Astrocyte of the cerebellum (primary cell): Measurements from ENCODE around the gene SLC6A18.

Experiments
- DNase-seq: peaks from one replicate; pipeline ENCODE4 v3.0.0-alpha.2; 2011; ENCODE audit warnings: low read depth
- H3K4me3 ChIP-seq: 2 replicates; pipeline ENCODE4 v1.5.1; 2011; ENCODE audit warnings: mild to moderate bottlenecking, low read depth, low read length, moderate library complexity
- in situ Hi-C: cut with HindIII; loops from 2 replicates; pipeline ENCODE4 v1.10.0; 2017; ENCODE audit warnings: low sequenced_read_pairs
- TF ChIP-seq, protein P1 (sequence below): IDR thresholded peaks from 2 replicates; pipeline ENCODE4 v1.5.1; 2012; ENCODE audit warnings: low read length, low read depth, moderate library complexity, mild to moderate bottlenecking; ENCODE audit errors: missing control alignments

Gene SLC6A18

DNA sequence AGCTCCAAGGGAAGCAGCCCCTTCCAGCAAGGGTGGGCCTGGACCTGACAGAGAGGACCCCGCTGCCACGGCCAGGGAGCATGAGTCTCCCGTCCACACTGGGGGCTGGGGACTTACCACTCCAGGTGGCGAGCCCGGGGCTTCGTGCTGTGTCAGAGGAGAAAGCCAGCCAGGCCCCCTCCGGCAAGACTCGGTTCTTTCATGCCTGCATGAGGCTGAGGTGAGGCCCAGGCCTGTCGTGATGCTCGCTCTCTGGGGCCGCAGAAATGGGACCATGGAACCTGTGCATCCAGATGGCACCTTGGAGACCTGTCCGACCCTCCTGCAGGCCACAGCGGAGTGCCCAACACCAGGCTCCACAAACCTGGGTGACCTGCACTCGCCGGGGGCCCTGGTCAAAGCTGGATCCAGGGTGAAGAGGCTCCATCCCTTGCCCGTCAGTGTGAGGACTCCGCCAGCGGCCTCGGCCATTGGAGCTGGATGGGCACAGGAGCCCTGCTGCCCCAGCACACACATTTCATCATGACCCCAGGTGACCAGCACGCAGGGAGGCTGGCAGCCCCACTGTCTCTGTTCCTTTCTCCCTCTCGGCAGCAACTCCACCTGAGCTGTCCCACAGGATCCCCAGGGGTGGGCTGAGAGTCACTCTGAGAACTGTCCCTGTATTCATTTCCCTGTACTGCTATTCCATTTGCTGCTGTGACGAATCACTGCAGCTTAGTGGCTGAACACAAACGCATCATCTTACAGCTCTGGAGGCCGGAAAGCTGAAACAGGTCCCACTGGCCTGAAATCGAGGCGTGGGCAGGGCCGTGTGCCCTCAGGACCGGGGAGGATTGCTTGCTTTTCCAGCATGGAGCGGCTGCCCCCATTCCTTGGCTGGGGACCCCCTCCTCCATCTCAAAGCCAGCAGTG is 24.4 kb downstream of the SLC6A18 start:
- no peak overlapping the region for H3K4me3 ChIP-seq
- in situ Hi-C loops = no loop called here
- TF ChIP-seq, protein P1, sequence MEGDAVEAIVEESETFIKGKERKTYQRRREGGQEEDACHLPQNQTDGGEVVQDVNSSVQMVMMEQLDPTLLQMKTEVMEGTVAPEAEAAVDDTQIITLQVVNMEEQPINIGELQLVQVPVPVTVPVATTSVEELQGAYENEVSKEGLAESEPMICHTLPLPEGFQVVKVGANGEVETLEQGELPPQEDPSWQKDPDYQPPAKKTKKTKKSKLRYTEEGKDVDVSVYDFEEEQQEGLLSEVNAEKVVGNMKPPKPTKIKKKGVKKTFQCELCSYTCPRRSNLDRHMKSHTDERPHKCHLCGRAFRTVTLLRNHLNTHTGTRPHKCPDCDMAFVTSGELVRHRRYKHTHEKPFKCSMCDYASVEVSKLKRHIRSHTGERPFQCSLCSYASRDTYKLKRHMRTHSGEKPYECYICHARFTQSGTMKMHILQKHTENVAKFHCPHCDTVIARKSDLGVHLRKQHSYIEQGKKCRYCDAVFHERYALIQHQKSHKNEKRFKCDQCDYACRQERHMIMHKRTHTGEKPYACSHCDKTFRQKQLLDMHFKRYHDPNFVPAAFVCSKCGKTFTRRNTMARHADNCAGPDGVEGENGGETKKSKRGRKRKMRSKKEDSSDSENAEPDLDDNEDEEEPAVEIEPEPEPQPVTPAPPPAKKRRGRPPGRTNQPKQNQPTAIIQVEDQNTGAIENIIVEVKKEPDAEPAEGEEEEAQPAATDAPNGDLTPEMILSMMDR = no peak
- DNase-seq = no peak

DNA sequence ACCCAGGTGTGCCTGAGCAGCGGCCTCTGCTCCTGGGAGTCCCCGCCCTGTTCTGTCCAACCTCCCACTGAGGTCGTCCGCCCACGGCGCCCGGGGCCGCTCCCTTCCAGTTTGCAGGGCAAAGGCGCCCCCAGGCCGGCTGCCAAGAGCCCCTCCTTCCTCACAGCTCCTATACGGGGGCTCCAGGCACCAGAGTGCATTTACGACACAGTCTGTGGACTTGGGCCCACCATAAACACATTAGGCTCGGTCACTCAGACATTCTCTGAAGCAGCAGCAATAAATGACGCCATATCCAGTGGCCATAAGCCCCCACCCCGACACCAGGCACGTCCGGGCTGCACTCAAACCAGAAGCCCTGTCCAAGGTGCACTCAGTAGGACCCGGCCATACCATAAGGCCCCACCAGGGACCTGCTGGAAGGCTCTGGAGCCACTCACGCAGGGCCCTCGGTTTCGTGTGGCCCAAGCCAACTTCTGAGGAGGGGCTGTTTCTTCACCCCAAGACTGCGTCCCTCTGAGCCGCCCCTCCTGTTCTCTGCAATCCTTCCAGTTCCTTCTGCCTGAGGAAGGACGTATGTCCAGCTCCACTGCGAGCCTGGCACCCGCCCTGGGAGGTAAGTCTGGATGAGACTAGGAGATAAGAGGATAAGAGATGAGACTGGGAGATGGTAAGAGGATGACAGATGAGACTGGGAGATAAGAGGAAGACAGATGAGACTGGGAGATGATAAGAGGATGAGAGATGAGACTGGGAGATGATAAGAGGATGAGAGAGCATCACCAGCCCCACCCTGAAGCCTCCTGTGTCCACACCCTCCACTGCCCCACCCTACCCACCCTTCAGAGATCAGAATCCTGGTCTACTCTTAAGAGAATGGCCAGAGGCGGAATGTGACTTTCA is 26.7 kb downstream of the SLC6A18 start:
- DNase-seq = no peak
- H3K4me3 ChIP-seq = no peak overlapping the region
- TF ChIP-seq, protein P1 = no peak
- in situ Hi-C loops = no loop called here

DNA sequence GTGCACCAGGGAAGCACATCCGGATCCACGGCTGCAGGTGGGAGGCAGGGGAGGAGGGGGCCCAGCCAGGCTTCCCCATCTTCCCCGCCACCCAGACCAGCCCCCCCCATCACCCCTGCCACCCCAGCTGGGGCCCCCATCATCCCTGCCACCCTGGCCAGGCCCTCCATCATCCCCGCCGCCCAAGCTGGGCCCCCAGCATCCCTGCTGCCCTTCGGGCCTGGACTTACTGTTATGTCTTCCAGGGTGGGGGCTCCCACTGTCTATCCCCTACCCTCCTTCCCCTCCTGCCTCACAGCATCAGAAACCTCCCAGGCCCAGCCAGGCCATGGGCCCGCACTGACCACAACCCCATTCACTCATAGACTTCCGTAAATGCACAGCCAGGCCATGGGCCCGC is 27.5 kb downstream of the SLC6A18 start:
- in situ Hi-C loops = no loop called here
- no peak overlapping the region for H3K4me3 ChIP-seq
- TF ChIP-seq, protein P1 = no peak
- no peak for DNase-seq

DNA sequence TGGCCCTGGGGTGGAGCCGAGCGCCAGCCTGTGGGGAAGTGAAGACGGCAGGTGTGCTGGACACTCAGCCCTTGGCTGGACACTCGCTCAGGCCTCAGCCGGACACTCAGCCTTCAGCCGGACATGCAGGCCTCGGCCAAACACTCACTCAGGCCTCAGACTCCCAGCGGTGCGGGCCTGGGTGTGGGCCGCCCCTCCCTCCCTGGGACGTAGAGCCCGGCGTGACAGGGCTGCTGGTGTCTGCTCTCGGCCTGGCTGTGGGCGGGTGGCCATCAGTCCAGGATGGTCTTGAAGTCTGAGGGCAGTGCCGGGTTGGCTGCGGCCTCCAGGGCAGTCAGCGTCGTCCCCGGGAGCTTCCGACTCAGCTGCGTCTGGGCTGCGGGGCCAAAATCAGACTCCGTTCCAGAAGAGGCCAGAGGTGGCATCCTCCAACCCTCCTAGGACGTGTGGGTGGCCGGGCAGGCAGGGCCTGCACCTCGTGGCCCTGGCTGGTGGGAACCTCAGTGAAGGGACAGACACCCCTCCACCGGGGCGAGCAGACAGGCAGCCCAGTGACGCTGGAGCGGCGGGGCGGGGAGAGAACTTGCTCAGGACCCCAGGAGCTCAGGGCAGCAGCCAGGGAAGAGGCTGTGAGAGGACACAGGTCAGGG is 28.4 kb downstream of the SLC6A18 start:
- H3K4me3 ChIP-seq = no peak overlapping the region
- TF ChIP-seq, protein P1 = no peak
- in situ Hi-C loops = no loop called here
- no peak for DNase-seq

DNA sequence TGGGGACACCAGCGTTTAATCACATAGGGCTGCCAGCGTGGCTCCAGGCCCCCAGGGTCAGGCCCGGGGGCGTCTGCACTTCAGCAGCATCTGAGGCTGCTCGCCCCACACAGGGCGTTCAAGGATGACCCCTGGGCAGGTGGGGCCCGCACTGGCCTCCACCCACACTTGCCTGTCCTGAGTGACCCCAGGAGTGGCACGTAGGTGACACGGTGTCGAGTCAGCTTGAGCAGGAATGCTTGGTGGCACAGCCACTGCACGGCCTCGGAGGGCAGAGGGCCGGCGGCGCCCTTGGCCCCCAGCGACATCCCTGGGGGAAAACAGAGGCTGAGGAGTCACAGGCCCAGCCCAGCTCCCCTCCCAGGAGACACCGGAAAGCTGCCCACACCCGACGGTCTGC is 29.0 kb downstream of the SLC6A18 start:
- TF ChIP-seq, protein P1 = no peak
- no peak overlapping the region for H3K4me3 ChIP-seq
- in situ Hi-C loops = no loop called here
- no peak for DNase-seq

DNA sequence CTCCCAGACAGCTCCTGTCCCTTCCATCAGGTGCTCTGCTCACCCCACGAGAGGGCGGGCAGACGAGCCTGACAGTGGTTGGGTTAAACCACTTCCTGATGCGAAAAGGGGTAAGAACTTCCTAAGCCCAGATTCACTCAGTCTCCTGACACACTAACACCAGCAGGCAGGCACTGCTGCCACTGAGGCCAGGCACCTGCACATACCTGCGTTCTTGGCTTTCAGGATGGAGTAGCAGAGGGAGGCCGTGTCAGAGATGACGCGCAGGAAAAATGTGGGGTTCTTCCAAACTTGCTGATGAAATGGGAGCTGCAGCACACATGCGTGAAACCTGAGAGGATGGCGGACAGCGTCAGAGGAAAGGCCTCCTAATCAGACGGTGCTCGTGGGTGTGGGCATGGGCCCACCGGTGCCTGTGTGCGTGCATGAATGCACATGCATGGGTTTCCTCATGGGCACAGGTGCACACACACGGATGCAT is 29.9 kb downstream of the SLC6A18 start:
- in situ Hi-C loops = no loop called here

More for the DNA sequence above, 29.9 kb downstream of the SLC6A18 start:
- no peak overlapping the region for H3K4me3 ChIP-seq
- no peak for DNase-seq
- TF ChIP-seq, protein P1 = no peak
